ENCODE measurements around the gene OR4C46.
"Not testable (repeated sequence)": the region's sequence is repeated elsewhere in the genome, so short reads cannot be mapped to it uniquely, and the experiment has no call there.

OR4C46 gene

GRCh38 chr11:54603898-54604297 is at the start of gene OR4C46:
TSS of gene OR4C46 (minus strand) at chr11:54603998. CDS start at chr11:54603998, 0 bp downstream.
- no peak for DNase-seq (ENCODE audit: low read depth in 2 of 2)

- DNase-seq (ENCODE audit: low read depth in 2 of 2): not testable (repeated sequence)
Observed at GRCh38 chr11:54645606-54646005, 41.8 kb upstream of the OR4C46 start.

GRCh38 chr11:54561439-54561838 is 42.4 kb downstream of the OR4C46 start:
- not testable (repeated sequence) for DNase-seq (ENCODE audit: low read depth in 2 of 2)

- DNase-seq (ENCODE audit: low read depth in 2 of 2): no peak
Observed at GRCh38 chr11:54558919-54559318, 44.9 kb downstream of the OR4C46 start.

- no peak for DNase-seq (ENCODE audit: low read depth in 2 of 2)
Observed at GRCh38 chr11:54558407-54558806, 45.4 kb downstream of the OR4C46 start.
